ENCODE data around the gene USP40. TPM values are rescaled to one million over a fixed set of nuclear protein-coding genes. Genes with fewer than 3 reads are reported as not detected.

USP40 gene
- polyA plus RNA-seq, 4 donors = 19.3 to 40.9 (median 30.6) TPM

GRCh38 chr2:233447506-233448219 lies 118.9 kb downstream of the USP40 start:
- H3K4me3 ChIP-seq (ENCODE audit: low read depth in 1 of 3, low read length in 3 of 3) = no peak overlapping the region
- FAIRE-seq (no peak), DNase-seq (no peak)
- H3K36me3 ChIP-seq (ENCODE audit: control insufficient read depth in 3 of 3, insufficient read depth in 2 of 3, low read depth in 1 of 3, low read length in 3 of 3) = peaks cover 19 to 89% (median 37%) of the 10 kb centered on the region in 3 donors
- H3K27me3 ChIP-seq (ENCODE audit: control insufficient read depth in 3 of 3, insufficient read depth in 3 of 3, low read length in 3 of 3) = no peaks in the 10 kb centered on the region
- H3K9me3 ChIP-seq (ENCODE audit: control insufficient read depth in 2 of 2, insufficient read depth in 1 of 2, low read depth in 1 of 2, low read length in 1 of 2) = no peaks in the 10 kb centered on the region
- H3K27ac ChIP-seq (ENCODE audit: low read depth in 1 of 3, low read length in 2 of 3) = no peak overlapping the region
- WGBS, 3 donors = 94% methylated on average over 15 of the region's 15 CpGs
- no peaks in the 10 kb centered on the region for H3K4me1 ChIP-seq (ENCODE audit: control insufficient read depth in 3 of 3, insufficient read depth in 2 of 3, low read depth in 1 of 3, low read length in 2 of 3)

GRCh38 chr2:233446606-233447305 lies 119.8 kb downstream of the USP40 start:
- FAIRE-seq (no peak), DNase-seq (no peak)
- no peak overlapping the region for H3K27ac ChIP-seq (ENCODE audit: low read depth in 1 of 3, low read length in 2 of 3)
- H3K4me3 ChIP-seq (ENCODE audit: low read depth in 1 of 3, low read length in 3 of 3) = no peak overlapping the region
- no peaks in the 10 kb centered on the region for H3K9me3 ChIP-seq (ENCODE audit: control insufficient read depth in 2 of 2, insufficient read depth in 1 of 2, low read depth in 1 of 2, low read length in 1 of 2)
- H3K36me3 ChIP-seq (ENCODE audit: control insufficient read depth in 3 of 3, insufficient read depth in 2 of 3, low read depth in 1 of 3, low read length in 3 of 3) = peaks cover 18 to 88% (median 35%) of the 10 kb centered on the region in 3 donors
- H3K4me1 ChIP-seq (ENCODE audit: control insufficient read depth in 3 of 3, insufficient read depth in 2 of 3, low read depth in 1 of 3, low read length in 2 of 3) = no peaks in the 10 kb centered on the region
- H3K27me3 ChIP-seq (ENCODE audit: control insufficient read depth in 3 of 3, insufficient read depth in 3 of 3, low read length in 3 of 3) = no peaks in the 10 kb centered on the region
- WGBS, 3 donors = 92 to 95% (median 94%) methylated on average over 37 of the region's 37 CpGs

GRCh38 chr2:233446121-233446520 lies 120.5 kb downstream of the USP40 start:
- FAIRE-seq (no peak), DNase-seq (no peak)
- 86 to 95% (median 87%) methylated on average over 1 of the region's 1 CpG for WGBS, 3 donors
- no peak overlapping the region for H3K27ac ChIP-seq (ENCODE audit: low read depth in 1 of 3, low read length in 2 of 3)
- H3K9me3 ChIP-seq (ENCODE audit: control insufficient read depth in 2 of 2, insufficient read depth in 1 of 2, low read depth in 1 of 2, low read length in 1 of 2) = no peaks in the 10 kb centered on the region
- H3K4me3 ChIP-seq (ENCODE audit: low read depth in 1 of 3, low read length in 3 of 3) = no peak overlapping the region
- H3K27me3 ChIP-seq (ENCODE audit: control insufficient read depth in 3 of 3, insufficient read depth in 3 of 3, low read length in 3 of 3) = no peaks in the 10 kb centered on the region
- no peaks in the 10 kb centered on the region for H3K4me1 ChIP-seq (ENCODE audit: control insufficient read depth in 3 of 3, insufficient read depth in 2 of 3, low read depth in 1 of 3, low read length in 2 of 3)
- peaks cover 14 to 89% (median 32%) of the 10 kb centered on the region in 3 donors for H3K36me3 ChIP-seq (ENCODE audit: control insufficient read depth in 3 of 3, insufficient read depth in 2 of 3, low read depth in 1 of 3, low read length in 3 of 3)

- FAIRE-seq = no peak
- no peaks in the 10 kb centered on the region for H3K9me3 ChIP-seq (ENCODE audit: control insufficient read depth in 2 of 2, insufficient read depth in 1 of 2, low read depth in 1 of 2, low read length in 1 of 2)
- H3K4me3 ChIP-seq (ENCODE audit: low read depth in 1 of 3, low read length in 3 of 3) = no peak overlapping the region
- DNase-seq = no peak
- H3K27ac ChIP-seq (ENCODE audit: low read depth in 1 of 3, low read length in 2 of 3) = no peak overlapping the region
- 95 to 97% (median 95%) methylated on average over 18 of the region's 18 CpGs for WGBS, 3 donors
- no peaks in the 10 kb centered on the region for H3K4me1 ChIP-seq (ENCODE audit: control insufficient read depth in 3 of 3, insufficient read depth in 2 of 3, low read depth in 1 of 3, low read length in 2 of 3)
- peaks cover 9 to 86% (median 28%) of the 10 kb centered on the region in 3 donors for H3K36me3 ChIP-seq (ENCODE audit: control insufficient read depth in 3 of 3, insufficient read depth in 2 of 3, low read depth in 1 of 3, low read length in 3 of 3)
- no peaks in the 10 kb centered on the region for H3K27me3 ChIP-seq (ENCODE audit: control insufficient read depth in 3 of 3, insufficient read depth in 3 of 3, low read length in 3 of 3)
Observed at GRCh38 chr2:233445152-233445830, 121.3 kb downstream of the USP40 start.

GRCh38 chr2:233444501-233444900 lies 122.1 kb downstream of the USP40 start:
- H3K27ac ChIP-seq (ENCODE audit: low read depth in 1 of 3, low read length in 2 of 3) = no peak overlapping the region
- WGBS, 3 donors = 93 to 98% (median 95%) methylated on average over 11 of the region's 11 CpGs
- FAIRE-seq (no peak), DNase-seq (no peak)
- no peaks in the 10 kb centered on the region for H3K27me3 ChIP-seq (ENCODE audit: control insufficient read depth in 3 of 3, insufficient read depth in 3 of 3, low read length in 3 of 3)
- H3K4me3 ChIP-seq (ENCODE audit: low read depth in 1 of 3, low read length in 3 of 3) = no peak overlapping the region
- peaks cover 11 to 83% (median 24%) of the 10 kb centered on the region in 3 donors for H3K36me3 ChIP-seq (ENCODE audit: control insufficient read depth in 3 of 3, insufficient read depth in 2 of 3, low read depth in 1 of 3, low read length in 3 of 3)
- no peaks in the 10 kb centered on the region for H3K4me1 ChIP-seq (ENCODE audit: control insufficient read depth in 3 of 3, insufficient read depth in 2 of 3, low read depth in 1 of 3, low read length in 2 of 3)
- no peaks in the 10 kb centered on the region for H3K9me3 ChIP-seq (ENCODE audit: control insufficient read depth in 2 of 2, insufficient read depth in 1 of 2, low read depth in 1 of 2, low read length in 1 of 2)

GRCh38 chr2:233443511-233444183 lies 122.9 kb downstream of the USP40 start:
- peak; percentile 85 to 88 for DNase-seq
- no peaks in the 10 kb centered on the region for H3K9me3 ChIP-seq (ENCODE audit: control insufficient read depth in 2 of 2, insufficient read depth in 1 of 2, low read depth in 1 of 2, low read length in 1 of 2)
- no peak for FAIRE-seq
- 51 to 61% (median 61%) methylated on average over 18 of the region's 18 CpGs for WGBS, 3 donors
- peaks cover 13 to 82% (median 21%) of the 10 kb centered on the region in 3 donors for H3K36me3 ChIP-seq (ENCODE audit: control insufficient read depth in 3 of 3, insufficient read depth in 2 of 3, low read depth in 1 of 3, low read length in 3 of 3)
- H3K27ac ChIP-seq (ENCODE audit: low read depth in 1 of 3, low read length in 2 of 3) = no peak overlapping the region
- H3K4me1 ChIP-seq (ENCODE audit: control insufficient read depth in 3 of 3, insufficient read depth in 2 of 3, low read depth in 1 of 3, low read length in 2 of 3) = no peaks in the 10 kb centered on the region
- no peak overlapping the region for H3K4me3 ChIP-seq (ENCODE audit: low read depth in 1 of 3, low read length in 3 of 3)
- H3K27me3 ChIP-seq (ENCODE audit: control insufficient read depth in 3 of 3, insufficient read depth in 3 of 3, low read length in 3 of 3) = no peaks in the 10 kb centered on the region

- DNase-seq (no peak), FAIRE-seq (no peak)
- H3K4me3 ChIP-seq (ENCODE audit: low read depth in 1 of 3, low read length in 3 of 3) = no peak overlapping the region
- 78 to 79% (median 78%) methylated on average over 4 of the region's 4 CpGs for WGBS, 3 donors
- peaks cover 19 to 81% (median 26%) of the 10 kb centered on the region in 3 donors for H3K36me3 ChIP-seq (ENCODE audit: control insufficient read depth in 3 of 3, insufficient read depth in 2 of 3, low read depth in 1 of 3, low read length in 3 of 3)
- no peaks in the 10 kb centered on the region for H3K4me1 ChIP-seq (ENCODE audit: control insufficient read depth in 3 of 3, insufficient read depth in 2 of 3, low read depth in 1 of 3, low read length in 2 of 3)
- no peaks in the 10 kb centered on the region for H3K9me3 ChIP-seq (ENCODE audit: control insufficient read depth in 2 of 2, insufficient read depth in 1 of 2, low read depth in 1 of 2, low read length in 1 of 2)
- no peaks in the 10 kb centered on the region for H3K27me3 ChIP-seq (ENCODE audit: control insufficient read depth in 3 of 3, insufficient read depth in 3 of 3, low read length in 3 of 3)
- no peak overlapping the region for H3K27ac ChIP-seq (ENCODE audit: low read depth in 1 of 3, low read length in 2 of 3)
Observed at GRCh38 chr2:233442028-233442310, 124.6 kb downstream of the USP40 start.
